Amniotic stem cell (primary cell): ENCODE measurements around the gene CHCHD6.

Experiments
- DNase-seq: peaks from one replicate; lab custom pipeline; 2025; lab: John Stamatoyannopoulos, UW

The CHCHD6 gene

GRCh38 chr3:126979046-126979628 is 275.1 kb downstream of the CHCHD6 start:
- no peak for DNase-seq

GRCh38 chr3:126980266-126980811 is 276.3 kb downstream of the CHCHD6 start:
- no peak for DNase-seq

- no peak for DNase-seq
These were observed 278.1 kb downstream of the CHCHD6 start for GRCh38 chr3:126982126-126982470.

GRCh38 chr3:126982471-126983175 is 278.6 kb downstream of the CHCHD6 start, which contains the start of gene PLXNA1:
PLXNA1 (plus strand) TSS chr3:126983115; CDS start chr3:126988594, 5,479 bp downstream.
- DNase-seq, result peak; percentile 39

- no peak for DNase-seq
These were observed 279.2 kb downstream of the CHCHD6 start for GRCh38 chr3:126983276-126983652.

GRCh38 chr3:126983653-126984390 is 279.8 kb downstream of the CHCHD6 start:
- no peak for DNase-seq

GRCh38 chr3:126984391-126985131 is 280.5 kb downstream of the CHCHD6 start:
- no peak for DNase-seq

GRCh38 chr3:126985132-126985985 is 281.3 kb downstream of the CHCHD6 start:
- no peak for DNase-seq

GRCh38 chr3:126986001-126986400 is 282.0 kb downstream of the CHCHD6 start:
- no peak for DNase-seq

GRCh38 chr3:126987129-126987528 is 283.1 kb downstream of the CHCHD6 start:
- DNase-seq, result no peak

- DNase-seq, result no peak
These were observed 283.6 kb downstream of the CHCHD6 start for GRCh38 chr3:126987596-126987995.

- no peak for DNase-seq
These were observed 284.5 kb downstream of the CHCHD6 start for GRCh38 chr3:126988451-126989021.

- no peak for DNase-seq
These were observed 285.4 kb downstream of the CHCHD6 start for GRCh38 chr3:126989316-126990023.

- no peak for DNase-seq
These were observed 286.1 kb downstream of the CHCHD6 start for GRCh38 chr3:126990024-126990700.

- DNase-seq, result no peak
These were observed 286.9 kb downstream of the CHCHD6 start for GRCh38 chr3:126990890-126991289.

- DNase-seq, result no peak
These were observed 287.5 kb downstream of the CHCHD6 start for GRCh38 chr3:126991366-126992200.

GRCh38 chr3:126992216-126992615 is 288.2 kb downstream of the CHCHD6 start:
- DNase-seq, result no peak

GRCh38 chr3:126992776-126993175 is 288.7 kb downstream of the CHCHD6 start:
- no peak for DNase-seq

- no peak for DNase-seq
These were observed 289.4 kb downstream of the CHCHD6 start for GRCh38 chr3:126993436-126993835.
